ENCODE results near the gene RHOBTB1. TPM values are rescaled to one million over a fixed set of nuclear protein-coding genes. Genes with fewer than 3 reads are reported as not detected.

The RHOBTB1 gene
- total RNA-seq, 2 donors from 2014 or later = 16.7 to 19.6 TPM

GRCh38 chr10:60953420-60953819, 9.4 kb upstream of the RHOBTB1 start:
- Histone ChIP-seq H3K27me3 (replicated peaks; ENCODE audit: insufficient read depth) (no peaks in the 10 kb centered on the region), H3K27ac (no peak overlapping the region), H3K9me3 (no peaks in the 10 kb centered on the region), H3K4me1 (ENCODE audit: control insufficient read depth in 1 of 2, low read depth in 2 of 2) (no peaks in the 10 kb centered on the region), H3K4me3 (no peak overlapping the region), H3K36me3 (no peaks in the 10 kb centered on the region)
- no peak for ATAC-seq (ENCODE audit: insufficient number of reproducible peaks, low FRiP score, low read depth)
- TF ChIP-seq CTCF (IDR thresholded peaks at IDR 0.05) = no peak
- DNase-seq (ENCODE audit: low spot score) = no peak

GRCh38 chr10:60952846-60953220, 8.8 kb upstream of the RHOBTB1 start:
- no peak for TF ChIP-seq CTCF (IDR thresholded peaks at IDR 0.05)
- ATAC-seq (ENCODE audit: insufficient number of reproducible peaks, low FRiP score, low read depth) (no peak), DNase-seq (ENCODE audit: low spot score) (no peak)
- Histone ChIP-seq H3K27me3 (replicated peaks; ENCODE audit: insufficient read depth) (no peaks in the 10 kb centered on the region), H3K36me3 (no peaks in the 10 kb centered on the region), H3K27ac (no peak overlapping the region), H3K9me3 (no peaks in the 10 kb centered on the region), H3K4me3 (no peak overlapping the region), H3K4me1 (ENCODE audit: control insufficient read depth in 1 of 2, low read depth in 2 of 2) (no peaks in the 10 kb centered on the region)

GRCh38 chr10:60952067-60952845, 8.3 kb upstream of the RHOBTB1 start:
- Histone ChIP-seq H3K9me3 (no peaks in the 10 kb centered on the region), H3K4me3 (no peak overlapping the region), H3K27ac (no peak overlapping the region), H3K4me1 (ENCODE audit: control insufficient read depth in 1 of 2, low read depth in 2 of 2) (no peaks in the 10 kb centered on the region), H3K36me3 (no peaks in the 10 kb centered on the region), H3K27me3 (replicated peaks; ENCODE audit: insufficient read depth) (no peaks in the 10 kb centered on the region)
- DNase-seq (ENCODE audit: low spot score) = no peak
- no peak for TF ChIP-seq CTCF (IDR thresholded peaks at IDR 0.05)
- no peak for ATAC-seq (ENCODE audit: insufficient number of reproducible peaks, low FRiP score, low read depth)

GRCh38 chr10:60951272-60951724, 7.3 kb upstream of the RHOBTB1 start:
- Histone ChIP-seq H3K9me3 (no peaks in the 10 kb centered on the region), H3K4me1 (ENCODE audit: control insufficient read depth in 1 of 2, low read depth in 2 of 2) (no peaks in the 10 kb centered on the region), H3K4me3 (no peak overlapping the region), H3K36me3 (no peaks in the 10 kb centered on the region), H3K27me3 (replicated peaks; ENCODE audit: insufficient read depth) (no peaks in the 10 kb centered on the region), H3K27ac (no peak overlapping the region)
- no peak for DNase-seq (ENCODE audit: low spot score)
- no peak for TF ChIP-seq CTCF (IDR thresholded peaks at IDR 0.05)
- no peak for ATAC-seq (ENCODE audit: insufficient number of reproducible peaks, low FRiP score, low read depth)

GRCh38 chr10:60950300-60950699, 6.3 kb upstream of the RHOBTB1 start:
- no peaks in the 10 kb centered on the region for H3K4me1 ChIP-seq (ENCODE audit: control insufficient read depth in 1 of 2, low read depth in 2 of 2)
- no peak for TF ChIP-seq CTCF (IDR thresholded peaks at IDR 0.05)
- H3K36me3 ChIP-seq = no peaks in the 10 kb centered on the region
- no peak overlapping the region for H3K27ac ChIP-seq
- H3K4me3 ChIP-seq = no peak overlapping the region
- H3K27me3 ChIP-seq (replicated peaks; ENCODE audit: insufficient read depth) = no peaks in the 10 kb centered on the region
- DNase-seq (ENCODE audit: low spot score) (no peak), ATAC-seq (ENCODE audit: insufficient number of reproducible peaks, low FRiP score, low read depth) (no peak)
- no peaks in the 10 kb centered on the region for H3K9me3 ChIP-seq

Data from thoracic aorta (tissue), 2 donors.